Cerebellar cortex (tissue), 1 donor: ENCODE measurements around the gene SCGB1D2.
"Not testable (repeated sequence)": the region's sequence is repeated elsewhere in the genome, so short reads cannot be mapped to it uniquely, and the experiment has no call there.

Experiments used
- DNase-seq: peaks from one replicate; pipeline ENCODE4 v3.0.0-alpha.2; 2015; ENCODE audit warnings: low spot score

Gene SCGB1D2, protein sequence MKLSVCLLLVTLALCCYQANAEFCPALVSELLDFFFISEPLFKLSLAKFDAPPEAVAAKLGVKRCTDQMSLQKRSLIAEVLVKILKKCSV

DNA sequence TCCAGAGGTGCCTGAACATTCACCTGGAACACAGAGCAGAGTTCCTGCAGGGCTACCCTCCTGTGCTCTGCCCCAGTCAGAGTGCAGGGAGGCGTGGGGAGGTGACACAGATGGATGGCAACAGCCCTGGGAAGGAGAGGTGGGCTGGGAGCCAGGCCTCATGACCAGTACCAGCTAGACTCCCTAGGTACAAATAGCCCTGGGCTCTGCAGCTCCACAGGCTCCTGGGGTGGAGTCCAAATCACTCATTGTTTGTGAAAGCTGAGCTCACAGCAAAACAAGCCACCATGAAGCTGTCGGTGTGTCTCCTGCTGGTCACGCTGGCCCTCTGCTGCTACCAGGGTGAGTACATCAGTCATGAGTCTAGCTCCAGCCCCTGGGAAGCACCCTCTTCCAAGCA lies at the start of gene SCGB1D2:
SCGB1D2 (plus strand) TSS at position 219 of the 400 bp plus-strand sequence; CDS start at position 288, 69 bp downstream.
- peak; percentile 91 for DNase-seq

DNA sequence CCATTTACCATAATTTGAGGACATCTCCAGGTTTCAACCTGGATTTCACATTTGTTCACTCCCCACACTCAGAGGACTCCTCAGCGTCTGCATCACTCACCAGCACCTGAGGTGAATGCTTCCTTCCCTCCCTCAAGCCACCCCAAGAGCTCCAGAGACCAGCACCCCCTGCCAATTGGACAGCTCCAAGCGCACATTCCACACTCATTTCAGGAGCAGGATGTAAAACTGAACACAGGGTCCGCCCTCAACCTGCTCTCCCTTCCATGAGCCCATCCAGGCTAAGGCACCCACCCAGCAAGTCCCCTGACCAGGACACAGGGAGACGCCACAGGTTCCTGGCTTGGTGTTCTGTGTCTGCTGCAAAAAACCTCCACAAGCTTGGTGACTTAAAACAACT lies 48.1 kb upstream of the SCGB1D2 start:
- no peak for DNase-seq

DNA sequence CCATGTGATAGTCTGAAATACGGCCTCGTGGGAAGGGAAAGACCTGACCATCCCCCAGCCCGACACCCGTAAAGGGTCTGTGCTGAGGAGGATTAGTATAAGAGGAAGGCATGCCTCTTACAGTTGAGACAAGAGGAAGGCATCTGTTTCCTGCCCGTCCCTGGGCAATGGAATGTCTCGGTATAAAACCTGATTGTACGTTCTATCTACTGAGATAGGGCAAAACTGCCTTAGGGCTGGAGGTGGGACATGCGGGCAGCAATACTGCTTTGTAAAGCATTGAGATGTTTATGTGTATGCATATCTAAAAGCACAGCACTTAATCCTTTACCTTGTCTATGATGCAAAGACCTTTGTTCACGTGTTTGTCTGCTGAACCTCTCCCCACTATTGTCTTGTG lies 47.0 kb upstream of the SCGB1D2 start:
- DNase-seq = not testable (repeated sequence)

DNA sequence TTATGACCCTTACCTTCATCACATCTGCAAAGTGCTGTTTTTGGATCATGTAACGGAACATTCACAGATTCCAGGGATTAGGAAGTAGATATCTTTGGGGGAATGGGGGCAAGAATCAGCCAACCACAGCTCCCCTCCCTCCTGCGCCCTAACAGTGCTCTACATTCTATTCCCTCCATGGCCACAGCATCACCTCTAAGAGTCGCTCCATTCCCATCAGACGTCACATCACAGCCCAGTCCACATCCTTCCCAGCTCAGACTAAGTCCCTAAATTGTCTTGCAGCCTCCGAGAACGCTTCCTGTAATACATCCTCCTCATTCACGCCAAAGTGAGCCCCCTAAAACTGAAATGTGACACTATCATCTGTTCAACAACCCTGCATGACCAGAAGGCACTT lies 46.1 kb upstream of the SCGB1D2 start:
- DNase-seq = no peak

DNA sequence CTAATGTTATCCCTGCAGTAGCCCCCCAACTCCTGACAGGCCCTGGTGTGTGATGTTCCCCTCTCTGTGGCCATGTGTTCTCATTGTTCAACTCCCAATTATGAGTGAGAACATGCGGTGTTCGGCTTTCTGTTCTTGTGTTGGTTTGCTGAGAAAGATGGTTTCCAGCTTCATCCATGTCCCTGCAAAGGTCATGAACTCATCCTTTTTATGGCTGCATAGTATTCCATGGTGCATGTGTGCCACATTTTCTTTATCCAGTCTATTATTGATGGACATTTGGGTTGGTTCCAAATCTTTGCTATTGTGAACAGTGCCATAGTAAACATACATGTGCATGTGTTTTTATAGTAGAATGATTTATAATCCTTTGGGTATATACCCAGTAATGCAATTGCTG lies 44.6 kb upstream of the SCGB1D2 start:
- DNase-seq = not testable (repeated sequence)

DNA sequence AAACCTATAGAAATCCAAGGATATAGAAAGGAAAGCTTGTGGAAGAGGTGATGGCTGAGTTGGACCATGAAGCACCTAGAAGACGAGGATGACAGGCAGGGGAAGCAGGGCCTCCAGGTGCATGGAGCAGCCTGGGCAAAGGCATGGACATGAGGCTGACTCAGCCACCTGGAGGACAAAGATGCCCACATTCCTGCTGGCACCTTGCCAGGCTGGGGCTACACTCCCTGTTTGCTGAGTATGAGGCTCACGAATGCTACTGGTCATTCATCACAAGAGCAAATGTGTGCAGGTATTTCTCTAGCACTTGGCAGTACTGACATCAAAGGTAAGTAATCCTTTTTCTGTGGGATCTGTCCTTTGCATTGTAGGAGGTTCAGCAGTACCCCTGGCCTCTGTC lies 40.7 kb upstream of the SCGB1D2 start:
- DNase-seq = no peak

DNA sequence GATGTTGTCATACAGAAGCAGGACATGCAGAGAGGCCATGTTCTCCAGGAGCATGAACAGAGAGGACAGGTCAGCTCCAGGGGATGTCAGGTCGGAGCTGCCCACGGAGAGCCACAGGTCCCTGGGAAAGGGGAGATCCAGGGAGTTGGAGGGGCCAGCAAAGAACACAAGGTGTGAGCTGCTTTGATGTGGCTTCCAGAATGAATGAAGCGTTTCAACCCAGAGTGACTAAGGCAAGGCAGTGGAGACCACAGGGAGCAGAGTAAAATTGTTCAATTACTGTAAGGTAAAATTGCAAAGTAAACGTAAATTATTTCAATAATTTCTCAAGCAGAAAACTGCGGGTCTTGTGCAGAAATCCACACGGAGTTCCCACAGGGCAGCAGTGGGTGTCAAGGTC lies 39.1 kb upstream of the SCGB1D2 start:
- DNase-seq = no peak

DNA sequence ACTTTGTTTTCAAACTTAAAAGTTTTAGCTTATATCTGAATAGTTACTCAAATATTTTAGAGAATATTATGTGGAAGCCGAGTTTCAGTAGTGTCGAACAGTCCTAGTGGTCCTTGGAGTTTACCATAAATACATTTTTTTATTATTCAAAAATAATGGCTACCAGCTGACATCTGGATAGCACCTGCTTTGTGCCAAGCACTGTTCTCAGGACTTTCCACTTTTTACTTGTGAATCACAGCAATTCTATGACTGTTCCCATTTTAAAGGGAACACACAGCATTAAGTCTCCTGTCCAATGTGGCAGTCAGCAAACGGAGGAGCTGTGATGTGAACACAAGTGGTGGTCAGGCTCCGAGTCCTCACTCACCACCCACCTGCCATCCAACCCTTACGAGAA lies 37.6 kb upstream of the SCGB1D2 start:
- no peak for DNase-seq

DNA sequence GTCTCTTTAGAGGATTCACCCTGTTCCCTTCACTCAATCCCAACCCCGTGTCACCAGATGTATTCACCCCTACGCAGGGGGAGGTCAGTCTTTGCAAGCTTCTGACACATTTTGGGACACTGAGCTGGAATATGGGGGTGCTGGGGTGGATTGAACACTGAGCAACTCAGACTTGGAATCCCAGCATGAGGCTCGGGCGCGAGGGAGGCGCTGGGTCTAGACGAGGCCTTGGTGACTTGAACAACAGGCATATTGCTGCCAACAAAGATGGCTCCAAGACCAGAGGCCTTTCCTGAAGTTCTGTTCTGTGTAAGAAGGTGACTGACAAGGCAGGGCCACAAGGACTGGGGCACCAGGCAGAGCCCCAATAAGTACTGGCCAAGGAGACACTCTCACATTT lies 36.6 kb upstream of the SCGB1D2 start:
- no peak for DNase-seq

DNA sequence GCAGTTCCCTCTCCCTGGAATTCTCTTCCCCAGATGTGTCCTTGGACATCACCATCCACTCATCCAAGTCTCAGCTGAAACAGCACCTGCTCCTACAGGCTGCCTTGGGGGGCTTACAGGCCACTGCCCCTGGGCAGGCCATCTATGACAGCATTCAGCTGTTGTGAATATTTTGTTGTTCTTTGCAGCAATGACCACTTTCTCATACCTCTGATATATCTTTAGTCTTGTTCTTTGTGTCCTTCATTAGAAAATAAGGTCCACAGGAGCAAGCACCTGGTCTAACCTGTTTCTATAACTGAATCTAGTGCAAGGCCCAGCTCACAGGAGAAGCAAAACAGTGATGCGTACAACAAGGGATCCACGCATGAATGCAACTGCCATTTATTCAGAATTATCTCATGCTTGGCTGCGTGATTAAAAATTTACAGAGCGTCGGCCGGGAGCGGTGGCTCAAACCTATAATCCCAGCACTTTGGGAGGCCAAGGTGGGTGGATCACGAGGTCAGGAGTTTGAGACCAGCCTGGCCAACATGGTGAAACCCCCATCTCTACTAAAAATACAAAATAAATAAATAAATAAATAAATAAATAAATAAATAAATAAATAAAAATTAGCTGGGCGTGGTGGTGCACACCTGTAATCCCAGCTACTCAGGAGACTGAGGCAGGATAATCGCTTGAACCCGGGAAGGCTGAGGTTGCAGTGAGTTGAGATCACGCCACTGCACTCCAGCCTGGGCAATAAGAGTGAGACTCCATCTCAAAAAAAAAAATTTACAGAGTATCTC lies 35.6 kb upstream of the SCGB1D2 start:
- DNase-seq = not testable (repeated sequence)

DNA sequence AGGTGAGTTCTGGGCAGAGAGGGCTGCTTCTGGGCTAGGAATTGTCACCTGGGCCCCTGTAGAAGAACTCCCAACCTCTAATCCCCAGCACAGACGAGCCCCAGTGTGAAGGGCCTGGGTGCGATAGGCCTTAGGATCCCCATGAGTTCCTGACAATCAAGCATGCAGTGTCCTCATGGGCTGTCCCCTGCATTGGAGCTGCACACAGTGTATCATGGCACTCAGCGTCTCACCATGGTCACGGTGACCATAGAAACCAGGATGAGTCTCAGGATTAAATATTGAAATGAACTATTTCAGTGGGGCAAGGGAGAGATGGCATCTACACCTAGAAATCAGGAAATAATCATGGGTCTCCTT lies 33.3 kb upstream of the SCGB1D2 start:
- DNase-seq = no peak

DNA sequence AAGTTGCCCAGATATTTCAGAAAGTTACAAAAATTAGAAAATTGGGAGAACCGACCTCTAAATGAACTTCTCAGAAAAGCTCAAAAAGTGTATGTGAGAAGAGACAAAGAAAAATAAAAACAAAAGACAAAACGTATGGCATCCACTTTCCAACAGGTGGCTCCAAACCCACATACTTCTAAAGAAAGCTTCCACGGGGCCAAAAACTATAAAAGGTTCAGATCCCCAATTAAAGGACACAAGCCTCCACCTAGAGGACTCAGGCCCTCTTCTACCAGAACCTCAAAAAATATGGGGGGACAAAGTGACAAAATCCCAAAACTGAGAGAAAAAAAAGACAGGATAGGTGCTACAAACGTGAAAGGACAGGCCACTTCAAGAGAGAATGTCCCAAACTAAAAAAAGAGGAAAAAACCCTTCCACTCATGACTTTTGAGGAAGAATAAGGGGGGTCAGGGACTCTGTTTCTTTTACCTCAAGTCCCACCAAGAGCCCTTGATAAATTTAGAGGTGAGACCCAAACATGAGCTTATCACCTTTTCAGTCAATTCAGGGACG lies 24.8 kb upstream of the SCGB1D2 start:
- DNase-seq = peak; percentile 32

DNA sequence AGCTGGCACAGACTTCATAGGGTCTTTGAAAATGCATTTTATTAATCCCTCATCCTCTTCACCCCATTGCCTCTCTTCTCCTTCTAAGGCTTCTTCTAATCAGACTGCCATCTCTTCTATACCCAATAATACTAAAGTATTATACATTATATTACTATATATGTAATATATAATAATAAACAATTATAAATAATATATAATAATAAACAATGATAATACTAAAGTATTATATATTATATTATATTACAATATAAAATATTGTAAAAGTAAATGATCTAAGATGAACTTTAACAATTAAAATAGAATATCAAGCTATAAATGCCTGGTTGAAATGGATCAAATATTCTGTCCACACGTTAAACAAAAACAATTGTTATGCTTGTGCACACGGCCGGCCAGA lies 20.5 kb upstream of the SCGB1D2 start:
- DNase-seq = no peak

DNA sequence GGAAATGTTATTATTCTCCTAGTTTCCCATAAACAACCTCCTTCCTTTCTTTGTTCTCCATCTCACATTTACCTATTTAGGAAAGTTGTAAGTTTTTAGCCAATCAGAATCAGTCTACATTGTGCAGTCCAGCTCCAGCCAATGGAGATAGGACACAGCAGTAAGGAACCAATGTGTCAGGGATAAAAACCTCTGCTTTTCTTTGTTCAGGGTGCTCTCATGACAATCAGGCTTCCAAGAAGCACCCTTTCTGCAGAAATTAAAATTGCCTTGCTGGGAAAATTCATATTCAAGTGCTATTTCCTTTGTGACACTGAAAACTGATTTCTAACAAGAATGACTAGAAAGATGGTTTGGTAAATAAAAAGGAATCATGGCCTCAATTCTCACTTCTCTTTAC lies 18.9 kb upstream of the SCGB1D2 start:
- DNase-seq = no peak

DNA sequence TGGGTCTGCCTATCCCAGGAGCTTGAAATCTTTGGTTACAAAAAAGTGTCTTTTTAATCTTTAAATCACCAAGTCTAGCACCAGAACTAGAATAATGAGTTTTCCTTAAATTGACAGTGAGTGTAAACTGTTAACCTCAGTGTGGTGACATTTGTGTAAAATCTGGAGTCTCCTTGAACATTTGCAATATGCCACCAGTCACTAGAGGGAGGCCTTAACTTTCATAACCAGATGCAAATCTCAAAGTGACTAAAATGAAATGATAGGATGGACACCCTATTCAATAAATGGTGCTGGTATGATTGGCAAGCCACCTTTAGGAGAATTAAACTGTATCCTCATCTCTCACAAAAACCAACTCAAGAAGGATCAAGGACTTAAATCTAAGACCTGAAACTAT lies 8.3 kb upstream of the SCGB1D2 start:
- no peak for DNase-seq

DNA sequence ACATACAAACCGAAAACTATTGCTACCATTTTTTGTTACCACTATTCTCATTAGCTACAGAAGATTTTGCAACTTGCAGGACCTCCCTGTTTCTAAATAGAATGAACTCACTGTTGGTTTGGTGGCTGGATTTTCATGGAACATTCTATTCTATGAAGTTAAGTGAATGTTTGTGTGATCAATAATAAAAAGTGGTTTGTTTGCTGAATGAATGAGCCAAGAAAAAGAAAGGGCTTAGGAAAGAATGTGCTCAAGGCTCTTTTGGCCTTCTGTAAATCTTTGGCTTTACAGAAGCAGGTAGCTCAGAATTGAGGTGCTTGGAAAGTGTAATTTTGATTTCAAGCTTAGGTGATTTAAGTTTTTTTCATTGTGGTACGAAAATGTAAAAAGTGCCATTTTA lies 5.9 kb upstream of the SCGB1D2 start:
- no peak for DNase-seq

DNA sequence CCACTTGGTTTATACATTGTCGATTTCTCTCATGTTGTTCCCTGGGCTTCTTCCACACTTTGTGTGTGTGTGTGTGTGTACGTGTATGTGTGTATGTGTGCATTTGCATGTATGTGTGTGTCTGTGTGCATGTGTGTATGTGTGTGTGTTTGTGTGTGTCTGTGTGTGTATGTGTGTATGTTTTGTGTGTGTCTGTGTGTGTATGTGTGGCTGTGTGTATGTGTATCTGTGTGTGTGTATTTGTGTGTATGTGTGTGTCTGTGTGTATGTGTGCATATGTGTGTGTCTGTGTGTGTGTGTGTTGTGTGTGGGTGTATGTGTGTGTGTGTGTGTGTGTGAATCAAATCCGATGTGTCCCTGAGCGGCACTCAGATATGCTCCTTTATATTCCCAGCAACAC lies 4.5 kb upstream of the SCGB1D2 start:
- DNase-seq = no peak

DNA sequence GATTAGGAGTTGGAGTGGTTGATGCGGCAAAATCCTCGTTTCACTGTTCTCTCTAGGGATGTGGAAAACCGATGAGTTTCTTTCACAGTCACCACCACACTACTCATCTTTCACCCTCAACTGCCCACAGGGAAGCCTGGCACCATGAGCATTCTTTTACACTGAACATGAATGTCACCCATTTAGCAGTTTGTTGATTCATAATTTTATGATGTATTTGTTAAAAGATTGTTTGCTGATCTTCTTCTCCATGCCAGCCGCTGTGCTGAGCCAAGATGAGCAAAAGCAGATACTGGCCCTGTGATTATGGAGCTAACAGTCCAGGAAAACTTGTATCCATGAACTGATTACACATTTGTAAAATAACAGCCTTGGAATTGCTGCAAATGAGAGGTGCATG lies 3.9 kb upstream of the SCGB1D2 start:
- no peak for DNase-seq

DNA sequence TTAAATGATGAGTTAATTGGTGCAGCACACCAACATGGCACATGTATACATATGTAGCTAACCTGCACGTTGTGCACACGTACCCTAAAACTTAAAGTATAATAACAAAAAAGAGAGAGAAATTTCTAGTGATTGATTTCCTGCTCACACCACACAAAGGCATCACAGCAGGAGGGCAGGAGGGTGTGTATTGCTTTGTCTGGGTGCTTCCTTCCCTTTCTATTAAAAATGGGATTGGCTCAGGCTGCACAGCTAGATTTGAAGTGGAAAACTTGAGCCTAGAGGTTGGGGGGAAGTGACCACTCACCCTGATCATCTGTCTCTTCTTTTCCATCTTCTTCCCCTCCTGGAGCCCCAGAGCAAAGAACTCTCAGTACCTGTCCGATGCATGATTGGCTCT lies 944 bp upstream of the SCGB1D2 start:
- no peak for DNase-seq

DNA sequence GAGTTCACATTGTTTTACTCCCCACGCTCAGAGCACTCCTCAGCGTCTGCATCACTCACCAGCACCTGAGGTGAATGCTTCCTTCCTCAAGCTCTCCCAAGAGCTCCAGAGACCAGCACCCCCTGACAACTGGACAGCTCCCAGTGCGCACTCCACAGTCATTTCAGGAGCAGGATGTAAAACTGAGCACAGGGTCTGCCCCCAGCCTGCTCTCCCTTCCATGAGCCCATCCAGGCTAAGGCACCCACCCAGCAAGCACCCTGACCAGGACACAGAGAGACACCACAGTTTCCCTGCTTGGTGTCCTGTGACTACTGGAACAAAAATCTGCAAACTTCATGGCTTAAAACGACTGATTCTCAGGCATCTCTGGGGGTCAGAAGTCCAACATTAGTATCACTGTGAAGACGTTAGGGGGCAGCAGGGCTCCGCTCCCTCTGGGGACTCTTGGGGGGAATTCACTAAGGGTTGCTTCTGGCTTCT lies 3.3 kb downstream of the SCGB1D2 start:
- DNase-seq = no peak

DNA sequence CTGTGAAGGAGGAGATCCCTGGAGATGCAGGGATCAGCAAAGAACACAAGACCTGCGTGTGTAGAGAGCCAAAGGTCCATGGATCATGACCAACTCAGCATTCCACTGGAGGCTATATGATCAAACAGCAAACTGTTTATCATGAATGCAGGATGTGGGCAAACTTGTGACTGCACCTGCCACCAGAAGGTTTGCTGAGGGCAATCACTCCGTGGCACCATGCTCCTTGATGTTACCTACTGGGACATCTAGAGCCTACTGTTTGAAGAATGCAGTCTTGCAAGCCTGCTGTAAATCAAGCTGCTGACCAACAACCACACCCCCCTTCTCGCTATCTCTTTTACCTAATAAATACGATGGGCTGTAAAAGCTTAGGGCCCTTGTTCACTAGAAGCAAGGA lies 9.7 kb downstream of the SCGB1D2 start:
- DNase-seq = no peak

DNA sequence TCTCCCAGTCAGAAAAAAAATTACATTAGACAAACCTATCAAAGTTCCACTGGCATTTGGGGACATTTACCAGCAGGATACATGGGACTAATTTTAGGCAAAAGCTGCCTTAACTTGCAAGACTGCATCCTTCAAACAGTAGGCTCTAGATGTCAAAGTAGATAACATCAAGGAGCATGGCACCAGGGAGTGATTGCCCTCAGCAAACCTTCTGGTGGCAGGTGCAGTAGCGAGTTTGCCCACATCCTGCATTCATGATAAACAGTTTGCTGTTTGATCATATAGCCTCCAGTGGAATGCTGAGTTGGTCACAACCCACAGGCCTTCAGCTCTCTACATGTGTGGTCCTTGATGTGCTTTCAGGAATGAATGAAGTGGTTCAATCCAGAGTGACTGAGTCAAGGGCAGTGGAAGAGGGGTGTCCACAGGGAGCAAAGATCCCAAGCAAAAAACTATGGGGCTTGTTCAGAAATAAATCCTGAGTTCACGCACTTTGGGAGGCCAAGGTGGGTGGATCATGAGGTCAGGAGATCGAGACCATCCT lies 12.0 kb downstream of the SCGB1D2 start:
- DNase-seq = no peak

DNA sequence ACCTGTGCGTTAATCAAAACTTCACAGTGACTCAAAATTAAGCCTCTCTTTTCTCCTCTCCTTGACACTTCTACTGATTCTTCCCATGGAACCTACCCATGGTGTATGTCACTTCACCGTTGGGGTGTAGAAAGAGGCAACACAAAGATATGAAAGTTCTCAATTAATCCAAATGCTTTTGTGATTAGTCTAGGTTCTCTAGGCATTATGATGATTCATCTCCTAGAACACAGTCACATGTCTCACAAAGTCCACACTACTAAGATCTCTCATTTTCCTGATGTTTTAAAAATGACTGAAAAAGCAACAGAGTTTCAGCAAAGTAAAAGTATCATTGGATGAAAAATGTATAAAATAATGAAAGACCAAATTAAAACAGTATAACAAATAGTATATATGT lies 14.2 kb downstream of the SCGB1D2 start:
- no peak for DNase-seq
